SK-N-SH treated with all-trans-retinoic acid at 6 μM for 48 hours (cell line): ENCODE results near the gene SPATA45.
A peak's percentile ranks its signal among the peaks of the same experiment; 100 is the strongest.

Experiments used
- ATAC-seq: fragments of 200-7000 bp; cut with Tn5 transposase; 3 replicates; pipeline ENCODE4 v1.9.1; 2020; ENCODE audit warnings: mild to moderate bottlenecking, moderate library complexity
- BACH2 ChIP-seq: fragments of 250-450 bp; sonication (Bioruptor Pico); IDR thresholded peaks from 2 replicates; pipeline ENCODE4 v1.9.0; 2021; ENCODE audit warnings: mild to moderate bottlenecking, borderline replicate concordance
- CREB5 ChIP-seq: fragments of 250-450 bp; sonication (Bioruptor Pico); IDR thresholded peaks from 2 replicates; pipeline ENCODE4 v1.5.1; 2020; ENCODE audit warnings: low read depth, mild to moderate bottlenecking, moderate library complexity
- CSRNP3 ChIP-seq: fragments of 250-450 bp; sonication (Bioruptor Pico); IDR thresholded peaks from 2 replicates; pipeline ENCODE4 v1.5.1; 2021; ENCODE audit warnings: mild to moderate bottlenecking, moderate library complexity
- ISL1 ChIP-seq: fragments of 250-450 bp; sonication (Bioruptor Pico); IDR thresholded peaks from 2 replicates; pipeline ENCODE4 v2.1.2; 2022; ENCODE audit warnings: mild to moderate bottlenecking, moderate library complexity
- ZC3H10 ChIP-seq: fragments of 250-450 bp; sonication (Bioruptor Pico); IDR thresholded peaks from 2 replicates; pipeline ENCODE4 v1.5.1; 2021; ENCODE audit warnings: mild to moderate bottlenecking, moderate library complexity
- ZFP3 ChIP-seq: fragments of 250-450 bp; sonication (Bioruptor Pico); IDR thresholded peaks from 2 replicates; pipeline ENCODE4 v1.5.0; 2020; ENCODE audit warnings: mild to moderate bottlenecking, moderate library complexity
- ZNF70 ChIP-seq: fragments of 450-650 bp; formaldehyde crosslinking; IDR thresholded peaks from 2 replicates; pipeline ENCODE4 v1.5.0; 2020; ENCODE audit warnings: mild to moderate bottlenecking, moderate library complexity
- ZNF8 ChIP-seq: fragments of 450-650 bp; formaldehyde crosslinking; IDR thresholded peaks from 2 replicates; pipeline ENCODE4 v1.5.0; 2020; ENCODE audit warnings: mild to moderate bottlenecking, moderate library complexity

SPATA45 gene

GRCh38 chr1:212782422-212783154 is 64.9 kb downstream of the SPATA45 start:
- TF ChIP-seq ZNF70 (CRISPR knock-in tag), result peak; percentile 38; the same call in 1 of the 2 replicates
- TF ChIP-seq ZNF8 (CRISPR knock-in tag), result no peak
- ATAC-seq, result peak; percentile 82

GRCh38 chr1:212781225-212781624 is 66.2 kb downstream of the SPATA45 start:
- ATAC-seq, result no peak
- TF ChIP-seq ZNF8 (CRISPR knock-in tag), result no peak

- no peak for ATAC-seq
- no peak for TF ChIP-seq BACH2
- TF ChIP-seq ZFP3, result no peak
- TF ChIP-seq ZNF8 (CRISPR knock-in tag), result no peak
- TF ChIP-seq CSRNP3 (CRISPR knock-in tag), result no peak
- no peak for TF ChIP-seq CREB5 (CRISPR knock-in tag)
- no peak for TF ChIP-seq ISL1 (CRISPR knock-in tag)
- no peak for TF ChIP-seq ZC3H10
Measured at GRCh38 chr1:212780759-212781158, 66.7 kb downstream of the SPATA45 start.
